HEK293 (cell line): Measurements from ENCODE around the gene SIMC1.
A peak's percentile ranks its signal among the peaks of the same experiment; 100 is the strongest.
"Not testable (repeated sequence)": the region's sequence is repeated elsewhere in the genome, so short reads cannot be mapped to it uniquely, and the experiment has no call there.

Experiments used
- CTCF ChIA-PET: fragments of 350-600 bp; formaldehyde crosslinking; extraction: SDS; loops from one replicate; lab custom pipeline; 2021; ENCODE audit warnings: antibody characterized with exemption; lab: Yijun Ruan, JAX
- POLR2A ChIA-PET: fragments of 300-600 bp; formaldehyde crosslinking; extraction: SDS; loops from one replicate; lab custom pipeline; 2020; ENCODE audit warnings: antibody characterized with exemption, inconsistent platforms; lab: Yijun Ruan, JAX
- H3K27ac ChIP-seq: fragments of 200-500 bp; sonication (Bioruptor generic); 2 replicates; pipeline ENCODE4 v1.5.1; 2014; ENCODE audit warnings: low read depth, low read length, control low read depth, inconsistent platforms; ENCODE audit errors: extremely low read depth
- H3K36me3 ChIP-seq, 2 experiments: fragments of 200-500 bp in 1 of 2; sonication (Bioruptor generic) in 1 of 2; 1 replicate in 1 of 2; 2 replicates in 1 of 2; pipeline ENCODE4 v1.5.1; 2014 to 2017; ENCODE audit warnings: inconsistent platforms in 2 of 2, low read length in 2 of 2; ENCODE audit not compliant: control insufficient read depth in 2 of 2, insufficient read depth in 1 of 2
- H3K4me1 ChIP-seq: fragments of 200-500 bp; sonication (Bioruptor generic); 2 replicates; pipeline ENCODE4 v1.5.1; 2014; ENCODE audit warnings: mild to moderate bottlenecking, low read length, inconsistent platforms; ENCODE audit not compliant: control insufficient read depth, insufficient read depth
- H3K4me3 ChIP-seq: 2 replicates; pipeline ENCODE4 v1.5.1; 2011; ENCODE audit warnings: low read depth, mild to moderate bottlenecking, control low read depth, low read length, moderate library complexity
- H3K9me3 ChIP-seq: fragments of 200-500 bp; sonication (Bioruptor generic); 2 replicates; pipeline ENCODE4 v1.5.1; 2014; ENCODE audit warnings: low read depth, low read length, inconsistent platforms; ENCODE audit not compliant: control insufficient read depth, insufficient read depth
- HIC1 ChIP-seq: fragments of 450-650 bp; formaldehyde crosslinking; IDR thresholded peaks from 2 replicates; pipeline ENCODE4 v1.5.1; 2016; ENCODE audit warnings: missing biosample characterization, missing genetic modification characterization
- ZNF239 ChIP-seq: fragments of 450-650 bp; formaldehyde crosslinking; IDR thresholded peaks from 2 replicates; pipeline ENCODE4 v1.5.1; 2016; ENCODE audit warnings: missing biosample characterization, missing genetic modification characterization

SIMC1 gene

DNA sequence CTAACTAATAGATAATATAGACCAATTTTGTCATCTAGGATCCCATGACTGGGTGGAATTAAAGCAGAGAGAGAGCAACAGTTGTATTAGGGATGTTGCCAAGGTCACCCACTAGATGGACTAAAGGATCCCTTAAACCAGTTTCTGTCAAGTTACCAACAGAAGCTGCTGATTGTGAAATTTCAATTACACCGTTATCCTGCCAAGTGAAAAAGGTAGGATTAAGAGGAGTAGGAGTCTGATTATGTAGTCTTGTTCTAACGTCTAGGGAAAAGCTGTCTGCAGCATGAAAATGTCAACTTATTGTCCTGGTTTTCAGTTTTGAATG lies 15.8 kb downstream of the SIMC1 start:
- CTCF ChIA-PET, H3K9me3 ChIP-seq, H3K27ac ChIP-seq, POLR2A ChIA-PET, H3K36me3 ChIP-seq, H3K4me3 ChIP-seq, H3K4me1 ChIP-seq: not testable (repeated sequence)

DNA sequence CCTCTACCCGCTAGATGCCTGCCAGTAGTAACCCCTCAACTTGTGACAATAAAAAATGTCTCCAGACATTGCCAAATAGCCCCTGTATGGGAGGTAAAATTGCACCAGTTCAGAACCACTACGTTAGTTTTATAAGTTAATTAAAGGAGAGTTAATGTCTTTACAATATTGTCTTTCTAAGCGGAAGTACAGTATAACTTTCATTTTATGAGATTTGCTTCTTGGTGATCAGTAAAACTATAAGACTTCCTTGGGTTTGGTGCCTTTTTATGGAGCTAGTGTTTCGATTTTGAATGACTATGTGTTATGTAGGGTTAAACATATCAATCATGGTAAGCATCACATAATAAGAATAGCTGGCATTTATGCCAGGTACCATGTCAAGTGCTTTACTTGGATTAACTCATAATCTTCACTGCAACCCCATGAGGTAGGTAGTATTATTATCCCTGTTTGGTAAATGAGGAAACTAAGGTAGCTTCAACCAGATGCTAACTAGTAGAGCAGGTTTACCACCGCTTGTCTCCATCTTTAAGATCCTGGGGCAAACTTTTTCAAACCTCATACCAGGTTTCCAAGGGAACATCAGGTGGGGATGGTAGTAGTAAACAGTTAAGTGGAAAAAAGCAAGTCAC lies 19.8 kb downstream of the SIMC1 start:
- H3K4me3 ChIP-seq, CTCF ChIA-PET, H3K4me1 ChIP-seq, H3K36me3 ChIP-seq, H3K27ac ChIP-seq, POLR2A ChIA-PET, H3K9me3 ChIP-seq: not testable (repeated sequence)

- H3K9me3 ChIP-seq, POLR2A ChIA-PET, H3K36me3 ChIP-seq, CTCF ChIA-PET, H3K4me1 ChIP-seq, H3K27ac ChIP-seq, H3K4me3 ChIP-seq: not testable (repeated sequence)
These were observed 22.5 kb downstream of the SIMC1 start for GRCh38 chr5:176260682-176261081.

GRCh38 chr5:176266448-176266847 lies 28.2 kb downstream of the SIMC1 start:
- CTCF ChIA-PET, H3K4me1 ChIP-seq, H3K9me3 ChIP-seq, POLR2A ChIA-PET, H3K4me3 ChIP-seq, H3K36me3 ChIP-seq, H3K27ac ChIP-seq: not testable (repeated sequence)

DNA sequence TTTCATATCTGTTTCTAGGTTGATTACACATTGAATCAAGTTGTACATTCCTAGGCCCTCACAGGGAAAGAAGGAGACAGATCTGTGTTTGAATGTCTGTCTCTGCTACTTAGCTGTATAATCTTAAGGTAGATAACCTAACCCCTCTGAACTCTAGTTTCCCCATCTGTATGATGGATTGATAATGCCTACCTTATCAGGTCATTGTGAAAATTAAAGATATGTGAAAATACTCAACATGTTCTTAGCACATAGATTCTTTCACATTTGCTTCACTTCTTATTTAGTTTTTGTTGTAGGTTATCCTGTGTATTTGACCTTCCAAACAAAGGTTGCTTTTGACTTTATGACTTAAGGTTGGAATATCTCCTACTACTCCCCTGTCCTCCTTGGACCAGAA lies 50.8 kb downstream of the SIMC1 start:
- H3K4me3 ChIP-seq, POLR2A ChIA-PET, CTCF ChIA-PET, H3K36me3 ChIP-seq, H3K9me3 ChIP-seq, H3K4me1 ChIP-seq, H3K27ac ChIP-seq: not testable (repeated sequence)
- peak; percentile 51; the same call in 1 of the 2 replicates for TF ChIP-seq ZNF239 (tag by site-specific recombination)

DNA sequence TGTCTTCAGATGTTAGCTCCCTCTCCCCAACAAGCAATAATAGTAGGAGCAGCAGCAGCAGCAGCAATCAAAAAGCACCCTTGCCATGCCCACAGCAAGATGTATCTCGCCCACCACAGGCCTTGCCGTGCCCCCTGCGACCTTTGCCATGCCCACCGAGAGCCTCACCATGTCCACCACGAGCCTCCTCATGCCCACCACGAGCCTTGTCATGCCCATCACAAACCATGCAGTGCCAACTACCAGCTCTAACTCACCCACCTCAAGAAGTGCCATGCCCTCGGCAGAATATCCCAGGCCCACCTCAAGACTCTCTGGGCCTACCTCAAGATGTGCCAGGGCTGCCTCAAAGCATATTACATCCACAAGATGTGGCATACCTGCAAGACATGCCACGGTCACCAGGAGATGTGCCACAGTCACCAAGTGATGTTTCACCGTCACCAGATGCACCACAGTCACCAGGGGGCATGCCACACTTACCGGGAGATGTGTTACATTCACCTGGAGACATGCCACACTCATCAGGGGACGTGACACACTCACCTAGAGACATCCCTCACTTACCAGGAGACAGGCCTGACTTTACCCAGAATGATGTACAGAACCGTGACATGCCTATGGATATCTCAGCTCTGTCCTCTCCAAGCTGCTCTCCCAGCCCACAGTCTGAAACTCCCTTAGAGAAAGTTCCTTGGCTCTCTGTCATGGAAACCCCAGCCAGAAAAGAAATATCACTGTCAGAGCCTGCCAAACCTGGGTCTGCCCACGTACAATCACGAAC lies 52.0 kb downstream of the SIMC1 start:
- POLR2A ChIA-PET, H3K4me3 ChIP-seq, H3K4me1 ChIP-seq, H3K27ac ChIP-seq, H3K36me3 ChIP-seq, CTCF ChIA-PET, H3K9me3 ChIP-seq: not testable (repeated sequence)
- TF ChIP-seq HIC1, result peak; percentile 51; the same call in 1 of the 2 replicates

- H3K4me3 ChIP-seq, CTCF ChIA-PET, H3K27ac ChIP-seq, POLR2A ChIA-PET, H3K4me1 ChIP-seq, H3K9me3 ChIP-seq: not testable (repeated sequence)
- H3K36me3 ChIP-seq, result peaks cover 12 to 39% of the 10 kb centered on the region in 2 experiments; a peak in 2 of 3 replicates
These were observed 67.1 kb downstream of the SIMC1 start for GRCh38 chr5:176305356-176305755.
